ENCODE measurements around the gene CCDC47.
A peak's percentile ranks its signal among the peaks of the same experiment; 100 is the strongest.
"Not testable (repeated sequence)": the region's sequence is repeated elsewhere in the genome, so short reads cannot be mapped to it uniquely, and the experiment has no call there.

Gene CCDC47

DNA sequence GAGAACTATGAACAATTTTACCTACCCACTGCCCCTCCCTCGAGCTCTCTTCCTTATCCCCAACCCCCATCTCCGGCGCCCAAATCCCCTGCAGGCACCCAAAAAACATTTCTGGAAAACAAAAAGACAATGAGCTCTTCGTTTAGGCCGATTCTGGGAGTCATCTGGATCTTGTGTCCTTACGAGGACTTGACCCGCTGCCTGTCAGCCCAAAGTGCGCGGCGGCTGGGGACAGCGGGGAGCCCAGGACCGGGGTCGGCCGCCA lies 32.3 kb downstream of the CCDC47 start:
- TF ChIP-seq, protein P1, sequence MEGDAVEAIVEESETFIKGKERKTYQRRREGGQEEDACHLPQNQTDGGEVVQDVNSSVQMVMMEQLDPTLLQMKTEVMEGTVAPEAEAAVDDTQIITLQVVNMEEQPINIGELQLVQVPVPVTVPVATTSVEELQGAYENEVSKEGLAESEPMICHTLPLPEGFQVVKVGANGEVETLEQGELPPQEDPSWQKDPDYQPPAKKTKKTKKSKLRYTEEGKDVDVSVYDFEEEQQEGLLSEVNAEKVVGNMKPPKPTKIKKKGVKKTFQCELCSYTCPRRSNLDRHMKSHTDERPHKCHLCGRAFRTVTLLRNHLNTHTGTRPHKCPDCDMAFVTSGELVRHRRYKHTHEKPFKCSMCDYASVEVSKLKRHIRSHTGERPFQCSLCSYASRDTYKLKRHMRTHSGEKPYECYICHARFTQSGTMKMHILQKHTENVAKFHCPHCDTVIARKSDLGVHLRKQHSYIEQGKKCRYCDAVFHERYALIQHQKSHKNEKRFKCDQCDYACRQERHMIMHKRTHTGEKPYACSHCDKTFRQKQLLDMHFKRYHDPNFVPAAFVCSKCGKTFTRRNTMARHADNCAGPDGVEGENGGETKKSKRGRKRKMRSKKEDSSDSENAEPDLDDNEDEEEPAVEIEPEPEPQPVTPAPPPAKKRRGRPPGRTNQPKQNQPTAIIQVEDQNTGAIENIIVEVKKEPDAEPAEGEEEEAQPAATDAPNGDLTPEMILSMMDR (conservative IDR thresholded peaks at IDR 0.05; ENCODE audit: control insufficient read depth, insufficient read depth, low read depth, low read length) = no peak
- H3K4me3 ChIP-seq (ENCODE audit: control insufficient read depth, low read depth, low read length) = peak overlapping the region; percentile 87
- no peak for DNase-seq (ENCODE audit: low read depth)

DNA sequence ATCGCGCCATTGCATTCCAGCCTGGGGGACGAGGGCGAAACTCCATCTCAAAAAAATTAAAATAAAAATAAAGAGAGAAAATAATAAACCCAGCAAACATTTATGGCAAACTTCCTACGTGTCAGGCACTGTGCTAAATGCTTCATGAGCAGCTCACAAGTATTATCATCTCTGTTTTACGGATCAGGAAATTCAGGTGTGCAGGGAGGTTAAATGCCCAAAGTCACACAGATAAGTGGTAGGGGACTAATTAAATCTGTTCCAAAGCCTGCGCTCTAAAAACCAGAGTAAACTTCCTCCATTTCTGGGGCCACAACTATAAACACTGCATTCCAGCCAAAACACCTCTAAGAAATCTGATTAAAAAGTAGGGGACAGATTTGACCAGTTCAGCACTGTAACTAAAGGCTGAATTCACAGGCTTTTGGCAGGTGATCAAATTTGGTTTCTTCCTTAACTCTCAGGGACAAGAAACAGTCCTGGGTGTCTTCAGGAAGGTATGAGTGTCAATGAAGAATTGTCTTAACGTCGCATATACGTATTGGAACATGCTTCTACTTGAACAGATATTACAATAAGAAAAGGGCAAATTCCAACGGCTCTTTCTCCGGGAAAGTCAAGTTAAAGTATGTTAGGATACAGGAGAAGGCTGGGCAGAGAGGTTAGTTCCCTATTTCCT lies 32.8 kb downstream of the CCDC47 start:
- TF ChIP-seq, protein P1 (conservative IDR thresholded peaks at IDR 0.05; ENCODE audit: control insufficient read depth, insufficient read depth, low read depth, low read length) = no peak
- DNase-seq (ENCODE audit: low read depth) = peak; percentile 14
- peak overlapping the region; percentile 87 for H3K4me3 ChIP-seq (ENCODE audit: control insufficient read depth, low read depth, low read length)

DNA sequence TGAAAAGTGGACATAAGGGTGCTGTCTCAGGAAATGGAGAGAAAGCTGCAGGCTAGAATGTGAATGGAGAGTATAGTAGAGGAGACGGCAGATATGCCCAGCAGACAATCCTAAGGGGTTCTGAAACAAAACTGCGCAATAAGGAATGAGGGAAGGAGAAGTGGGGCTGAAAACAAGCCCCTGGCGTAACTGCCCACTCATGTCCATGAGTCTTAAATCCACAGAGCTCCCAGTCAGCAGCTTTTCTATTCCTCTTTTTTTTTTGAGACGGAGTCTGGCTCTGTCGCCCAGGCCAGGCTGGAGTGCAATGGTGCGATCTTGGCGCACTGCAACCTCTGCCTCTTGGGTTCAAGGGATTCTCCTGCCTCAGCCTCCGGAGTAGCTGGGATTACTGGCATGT lies 37.7 kb downstream of the CCDC47 start:
- H3K4me3 ChIP-seq (ENCODE audit: control insufficient read depth, low read depth, low read length) = no peak overlapping the region
- DNase-seq (ENCODE audit: low read depth) = no peak
- TF ChIP-seq, protein P1 (conservative IDR thresholded peaks at IDR 0.05; ENCODE audit: control insufficient read depth, insufficient read depth, low read depth, low read length) = no peak

DNA sequence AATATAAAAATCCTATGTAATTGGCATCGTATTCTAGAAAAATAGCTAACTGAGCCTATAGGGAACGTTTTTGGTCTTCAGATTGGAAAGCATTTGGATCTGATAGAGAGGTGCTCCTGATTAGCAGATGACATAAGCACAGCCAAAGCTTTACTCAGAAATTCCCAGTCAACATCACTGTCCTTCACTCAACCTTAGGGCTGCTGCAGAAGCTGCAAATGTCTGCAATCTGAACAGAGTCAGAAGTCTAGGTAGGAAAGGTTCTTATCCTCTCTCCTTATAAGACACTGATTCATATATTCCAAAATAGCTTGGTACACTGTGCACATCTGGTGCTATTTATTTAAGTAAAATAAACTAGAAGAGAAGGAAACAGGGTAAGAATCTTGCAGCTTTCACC lies 51.0 kb downstream of the CCDC47 start:
- TF ChIP-seq, protein P1 (conservative IDR thresholded peaks at IDR 0.05; ENCODE audit: control insufficient read depth, insufficient read depth, low read depth, low read length) = no peak
- H3K4me3 ChIP-seq (ENCODE audit: control insufficient read depth, low read depth, low read length) = no peak overlapping the region
- DNase-seq (ENCODE audit: low read depth) = no peak

DNA sequence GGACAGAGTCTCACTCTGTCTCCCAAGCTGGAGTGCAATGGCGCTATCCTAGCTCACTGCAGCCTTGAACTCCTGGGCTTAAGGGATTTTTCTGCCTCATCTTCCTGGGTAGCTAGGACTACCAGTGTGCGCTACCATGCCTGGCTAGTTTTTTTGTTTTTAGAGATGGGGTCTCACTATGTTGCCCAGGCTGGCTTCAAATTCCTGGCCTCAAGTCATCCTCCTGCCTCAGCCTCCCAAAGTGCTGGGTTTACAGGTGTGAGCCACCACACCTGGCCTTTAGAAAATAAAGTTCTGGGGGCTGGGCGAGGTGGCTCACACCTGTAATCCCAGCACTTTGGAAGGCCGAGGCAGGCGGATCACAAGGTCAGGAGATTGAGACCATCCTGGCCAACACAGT lies 53.2 kb downstream of the CCDC47 start:
- not testable (repeated sequence) for DNase-seq (ENCODE audit: low read depth); H3K4me3 ChIP-seq (ENCODE audit: control insufficient read depth, low read depth, low read length)

DNA sequence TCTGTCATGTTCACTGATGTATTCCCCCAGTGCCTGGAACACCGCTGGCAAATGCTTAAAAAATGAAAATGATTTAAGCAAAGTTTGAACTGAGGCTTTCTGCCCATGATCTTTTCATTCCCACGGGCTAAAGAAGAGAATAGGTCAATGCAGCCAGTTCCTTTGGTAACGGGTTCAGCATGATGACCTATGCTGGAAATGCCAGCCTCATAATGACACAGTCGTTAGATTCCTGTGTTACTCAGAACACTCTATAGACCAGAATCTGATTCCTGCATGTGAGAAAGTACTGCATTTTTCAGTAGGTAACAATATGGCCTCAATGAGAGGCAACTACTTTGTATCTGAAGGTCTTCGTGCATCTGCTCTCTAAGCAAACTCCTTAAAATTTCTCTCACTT lies 54.4 kb downstream of the CCDC47 start:
- TF ChIP-seq, protein P1 (conservative IDR thresholded peaks at IDR 0.05; ENCODE audit: control insufficient read depth, insufficient read depth, low read depth, low read length) = no peak
- no peak overlapping the region for H3K4me3 ChIP-seq (ENCODE audit: control insufficient read depth, low read depth, low read length)
- DNase-seq (ENCODE audit: low read depth) = no peak

DNA sequence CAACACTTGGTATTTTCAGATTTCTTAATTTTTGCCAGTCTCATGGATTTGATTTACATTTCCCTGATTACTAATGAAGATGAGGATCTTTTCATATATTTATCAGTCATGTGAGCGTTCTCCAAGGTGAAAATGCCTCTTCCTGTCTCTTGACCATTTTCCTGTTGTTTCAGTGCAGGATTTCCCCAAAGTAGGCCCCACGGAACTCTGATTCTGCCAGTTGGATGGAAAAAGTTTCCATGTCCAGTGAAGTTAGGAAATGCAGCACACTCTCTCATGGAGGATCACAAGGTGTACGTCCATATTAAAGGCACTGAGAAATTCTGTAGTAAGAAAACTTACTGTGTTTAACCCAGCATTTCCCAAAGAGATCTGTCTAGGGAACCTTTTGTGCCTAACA lies 57.0 kb downstream of the CCDC47 start:
- DNase-seq (ENCODE audit: low read depth) = no peak
- H3K4me3 ChIP-seq (ENCODE audit: control insufficient read depth, low read depth, low read length) = no peak overlapping the region
- TF ChIP-seq, protein P1 (conservative IDR thresholded peaks at IDR 0.05; ENCODE audit: control insufficient read depth, insufficient read depth, low read depth, low read length) = no peak

All from fibroblast of mammary gland (primary cell).